Activated naive CD4-positive, alpha-beta T cell treated with Interleukin-2 at 50 U/mL for 16 hours (primary cell): ENCODE data around the gene ICE1.
"Not testable (repeated sequence)": the region's sequence is repeated elsewhere in the genome, so short reads cannot be mapped to it uniquely, and the experiment has no call there.

Experiments
- DNase-seq: peaks from one replicate; pipeline ENCODE4 v3.0.0-alpha.2; 2020

The ICE1 gene

DNA sequence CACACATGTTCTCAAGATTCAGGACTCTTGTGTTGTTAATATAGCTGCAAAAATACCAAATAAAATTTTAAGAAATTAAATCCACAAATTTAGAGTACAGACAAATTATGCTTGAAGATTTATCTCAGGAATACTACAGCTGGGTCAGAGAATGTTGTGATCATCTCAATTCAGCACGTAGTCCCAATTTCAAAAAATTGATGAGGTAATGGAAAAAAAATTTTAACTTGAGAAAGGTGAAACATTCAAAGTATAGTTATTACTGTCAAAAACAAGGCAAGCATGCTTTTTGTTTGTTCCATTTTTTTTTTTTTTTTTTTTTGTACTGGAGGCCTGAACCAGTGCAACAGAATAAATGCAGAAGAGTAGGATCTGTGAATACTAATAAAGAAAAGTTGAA lies 29.4 kb downstream of the ICE1 start:
- DNase-seq = no peak

DNA sequence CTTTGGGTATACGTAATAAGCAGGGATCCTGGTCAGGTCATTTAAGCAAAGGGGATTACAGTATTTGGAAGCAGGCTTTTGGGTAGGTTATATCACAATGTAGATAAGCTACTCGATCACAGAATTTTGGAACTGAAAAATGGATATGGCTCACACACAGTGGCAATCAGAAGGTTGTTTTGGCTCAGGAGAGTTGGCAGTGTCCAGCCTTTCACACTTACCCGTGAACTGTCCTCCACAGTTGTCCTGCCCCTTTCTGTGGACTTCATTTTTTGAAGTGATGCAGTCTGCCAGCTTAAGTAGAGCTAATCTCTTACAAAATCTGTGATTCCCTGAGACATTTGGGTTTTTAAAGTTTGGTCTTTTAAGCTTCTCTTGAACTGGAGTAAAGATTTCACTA lies 30.7 kb downstream of the ICE1 start:
- no peak for DNase-seq

DNA sequence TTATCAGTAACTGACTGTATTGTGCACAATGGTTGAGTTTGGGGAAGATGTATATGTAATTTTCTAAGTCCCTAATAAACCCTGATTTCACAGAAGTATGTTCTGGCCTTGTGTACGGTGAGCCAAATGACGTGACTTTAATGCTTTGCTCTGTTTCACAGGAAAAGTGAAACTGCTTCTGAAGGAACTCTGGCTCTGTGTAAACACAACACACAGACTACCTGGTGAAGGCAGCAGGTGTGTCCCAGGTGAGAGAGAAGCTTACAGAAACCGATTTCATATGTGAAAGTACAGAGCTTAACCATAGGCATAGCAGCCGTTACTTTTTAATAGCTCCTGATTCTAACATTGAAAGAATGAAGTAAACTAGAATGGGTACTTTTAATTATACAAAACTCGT lies 31.9 kb downstream of the ICE1 start:
- no peak for DNase-seq

DNA sequence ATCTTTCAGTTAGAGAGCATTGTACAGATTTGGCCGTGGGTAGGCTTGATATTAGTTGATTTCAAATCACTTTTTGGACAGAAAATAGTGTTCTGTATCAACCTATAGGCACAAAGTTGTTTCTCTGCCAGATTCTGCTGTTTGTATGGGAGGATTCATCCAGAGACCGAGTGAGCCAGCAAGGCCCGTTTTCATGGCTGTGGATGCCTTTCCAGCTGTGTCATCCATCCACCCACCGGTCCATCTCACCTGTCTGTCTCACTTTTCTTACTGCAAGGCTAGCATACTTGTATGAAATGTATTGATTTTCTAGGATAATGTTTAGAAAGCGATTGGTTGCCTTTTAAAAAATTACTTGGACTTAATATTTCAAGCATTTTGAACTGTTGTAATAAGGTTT lies 34.4 kb downstream of the ICE1 start:
- DNase-seq = no peak

DNA sequence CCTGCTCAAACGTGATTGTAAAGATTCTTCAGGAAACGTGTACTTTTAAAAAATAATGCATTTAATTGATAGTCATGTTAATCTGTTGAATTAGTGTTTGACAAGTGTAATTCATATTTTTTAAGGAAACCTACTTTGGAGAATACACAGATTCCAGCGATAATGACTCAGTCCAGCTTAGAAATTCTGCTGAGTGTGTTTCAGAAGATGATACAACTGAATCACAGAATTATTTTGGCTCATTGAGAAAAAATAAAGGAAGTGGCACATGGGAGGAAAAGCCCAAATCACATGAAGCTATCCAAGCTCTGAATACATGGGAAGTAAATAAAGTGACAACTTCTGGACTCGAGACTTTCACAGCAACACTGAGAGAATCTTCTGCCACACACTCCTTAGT lies 37.8 kb downstream of the ICE1 start:
- DNase-seq = no peak

DNA sequence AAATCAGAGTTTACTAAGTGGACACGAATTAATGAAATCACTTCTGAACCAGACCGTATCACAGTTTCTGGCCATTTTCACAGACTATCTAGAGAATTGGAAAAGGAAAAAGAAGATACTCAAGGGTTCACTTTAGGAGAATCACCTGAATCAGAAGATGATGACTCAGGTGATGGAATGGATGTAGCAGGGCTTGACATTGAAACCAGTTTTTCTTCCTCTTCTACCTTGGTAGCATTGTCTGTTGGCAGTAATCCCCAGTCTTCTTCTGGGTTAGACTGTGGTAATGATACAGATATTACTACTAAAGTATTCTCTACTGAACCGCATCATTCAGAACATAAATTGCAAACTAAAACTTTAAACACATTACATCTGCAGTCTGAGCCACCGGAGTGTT lies 38.5 kb downstream of the ICE1 start:
- DNase-seq = no peak

DNA sequence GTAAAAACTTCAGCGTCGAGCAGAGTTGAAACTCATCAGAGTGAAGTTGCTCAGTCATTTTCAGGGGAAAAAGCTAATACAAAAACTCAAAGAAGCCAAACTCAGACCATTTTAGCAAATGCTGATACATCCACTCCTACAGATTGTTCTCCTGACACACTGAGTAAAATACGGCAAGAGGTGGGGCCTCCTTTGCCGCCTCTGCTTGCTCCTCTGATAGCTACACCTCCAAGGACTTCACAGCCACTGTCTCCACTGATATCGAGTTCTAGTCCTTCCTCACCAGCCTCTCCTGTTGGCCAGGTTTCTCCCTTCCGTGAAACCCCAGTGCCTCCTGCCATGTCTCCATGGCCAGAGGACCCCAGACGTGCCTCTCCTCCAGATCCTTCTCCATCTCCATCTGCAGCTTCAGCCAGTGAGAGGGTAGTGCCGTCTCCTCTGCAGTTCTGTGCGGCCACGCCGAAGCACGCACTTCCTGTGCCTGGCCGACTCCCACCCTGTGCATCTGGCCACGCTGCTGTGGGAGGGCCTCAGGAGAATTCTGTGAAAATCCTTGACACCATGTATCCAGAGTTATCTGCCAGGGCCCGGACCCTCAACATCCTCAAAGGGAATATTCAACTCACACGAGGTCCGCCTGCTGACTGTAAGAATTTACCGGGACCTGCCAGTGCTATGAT lies 41.7 kb downstream of the ICE1 start:
- DNase-seq = no peak

DNA sequence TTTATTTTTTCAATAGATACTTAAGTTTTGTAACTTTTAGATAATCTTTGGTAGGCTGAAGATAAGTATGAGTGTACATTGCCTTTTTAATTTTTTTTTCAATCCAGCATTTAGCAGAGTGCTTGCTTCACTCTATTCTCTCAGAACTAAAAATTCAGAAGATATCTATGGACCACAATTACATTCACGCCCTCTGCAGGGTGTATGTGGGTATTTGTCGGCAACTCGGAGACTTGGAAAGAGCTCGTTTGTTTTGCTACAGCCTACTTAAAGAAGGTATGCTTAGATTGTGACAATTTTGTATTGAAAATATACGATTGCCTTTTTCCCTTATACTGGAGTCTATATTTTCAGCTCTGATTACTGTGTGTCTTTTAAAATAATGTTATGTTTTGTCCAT lies 43.8 kb downstream of the ICE1 start:
- DNase-seq = no peak

DNA sequence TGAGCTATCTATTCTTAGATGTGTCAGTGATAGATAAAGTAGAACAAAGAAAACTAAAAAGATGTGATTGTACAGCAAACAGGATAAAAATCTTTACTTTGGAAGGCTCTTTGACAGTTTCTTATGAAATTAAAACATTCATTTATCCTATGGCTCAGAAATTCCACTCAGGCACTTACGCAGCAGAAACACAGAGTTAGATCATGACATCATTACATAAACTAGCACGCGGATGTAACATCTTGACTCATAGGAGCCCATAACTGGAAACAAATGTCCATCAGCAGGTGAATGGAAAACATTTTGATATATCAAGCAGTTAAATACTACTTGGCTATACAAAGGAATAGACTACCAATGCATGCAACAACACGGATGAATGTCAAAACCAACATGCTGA lies 45.3 kb downstream of the ICE1 start:
- DNase-seq = no peak

DNA sequence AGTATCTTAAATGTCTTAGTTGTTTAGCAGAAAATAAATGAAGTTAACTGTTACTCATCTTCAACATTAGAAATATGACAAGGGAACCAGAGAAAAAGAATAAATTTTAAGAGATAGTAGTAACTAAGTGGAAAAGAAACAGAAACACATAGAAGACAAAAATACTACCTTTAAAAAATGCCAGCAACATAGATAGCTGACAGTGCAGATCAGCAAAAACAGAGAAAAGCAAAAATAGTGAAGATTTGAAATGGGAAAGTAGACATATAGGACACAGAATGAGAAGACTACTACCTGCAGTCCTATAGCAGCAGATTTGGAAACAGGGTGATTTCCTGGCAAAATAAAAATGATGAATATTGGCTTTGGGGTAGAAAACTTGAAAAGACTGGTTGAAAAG lies 48.5 kb downstream of the ICE1 start:
- no peak for DNase-seq

DNA sequence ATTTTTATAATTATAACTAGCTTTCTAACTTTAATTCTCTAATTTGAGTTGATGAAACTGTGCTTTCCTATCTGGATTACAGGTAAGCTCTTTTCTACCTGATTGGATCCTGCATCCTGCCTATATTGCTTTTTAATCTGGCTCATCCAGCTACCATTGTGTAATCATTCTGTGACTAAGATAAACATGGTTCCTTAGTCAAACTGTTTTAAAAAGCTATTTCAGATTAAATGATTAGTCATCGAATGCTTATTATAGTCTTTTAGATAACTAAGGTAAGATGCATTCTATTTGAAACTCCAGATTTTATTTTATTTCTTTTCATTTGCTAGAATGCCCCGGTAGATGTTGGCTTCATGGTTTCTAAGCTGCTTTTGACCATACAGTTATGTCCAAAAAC lies 50.7 kb downstream of the ICE1 start:
- no peak for DNase-seq

DNA sequence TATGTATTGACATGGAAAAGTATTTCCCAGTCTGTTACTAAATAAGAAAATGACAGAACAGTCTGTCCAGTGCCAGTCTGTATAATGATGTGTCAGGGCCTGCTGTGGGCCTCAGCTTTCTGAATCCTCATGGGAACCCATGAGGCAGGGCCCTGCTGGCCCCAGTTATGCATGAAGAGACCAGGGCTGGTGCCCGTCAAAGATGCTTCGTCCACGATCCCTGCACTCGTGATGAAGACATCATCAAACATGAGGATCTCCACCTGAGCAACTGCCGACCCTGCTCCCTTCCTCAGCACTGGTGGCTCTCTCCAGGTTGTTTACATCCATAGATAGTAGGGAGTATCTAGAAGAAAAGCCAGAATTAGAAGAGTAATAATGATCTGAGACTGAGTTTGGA lies 52.5 kb downstream of the ICE1 start:
- no peak for DNase-seq

DNA sequence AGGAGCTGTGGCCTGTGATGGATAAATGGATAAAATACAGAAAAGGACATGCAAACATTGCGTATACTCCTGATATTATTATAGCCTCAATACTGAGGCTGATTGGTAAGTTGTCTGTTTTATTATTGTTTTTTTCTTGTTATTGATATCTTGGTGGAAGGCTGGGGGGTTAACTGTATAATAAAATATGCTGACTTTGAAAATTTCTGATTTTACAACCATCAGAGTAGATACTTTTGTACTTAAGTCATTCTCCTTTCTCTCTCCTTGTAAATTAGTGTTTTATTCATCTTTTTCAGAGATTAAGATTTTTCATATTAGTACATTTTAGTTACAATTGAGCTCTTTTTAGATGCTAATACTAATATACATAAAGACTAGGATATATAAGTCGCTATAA lies 53.5 kb downstream of the ICE1 start:
- DNase-seq = no peak

DNA sequence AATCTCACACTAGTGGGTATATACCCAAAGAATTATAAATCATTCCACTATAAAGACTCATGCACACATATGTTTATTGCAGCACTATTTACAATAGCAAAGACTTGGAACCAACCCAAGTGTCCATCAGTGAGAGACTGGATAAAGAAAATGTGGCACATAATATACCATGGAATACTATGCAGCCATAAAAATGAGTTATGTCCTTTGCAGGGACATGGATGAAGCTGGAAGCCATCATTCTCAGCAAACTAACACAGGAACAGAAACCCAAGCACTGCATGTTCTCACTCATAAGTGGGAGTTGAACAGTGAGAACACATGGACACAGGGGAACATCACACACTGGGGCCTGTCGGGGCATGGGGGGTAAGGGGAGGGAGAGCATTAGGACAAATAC lies 57.1 kb downstream of the ICE1 start:
- not testable (repeated sequence) for DNase-seq

DNA sequence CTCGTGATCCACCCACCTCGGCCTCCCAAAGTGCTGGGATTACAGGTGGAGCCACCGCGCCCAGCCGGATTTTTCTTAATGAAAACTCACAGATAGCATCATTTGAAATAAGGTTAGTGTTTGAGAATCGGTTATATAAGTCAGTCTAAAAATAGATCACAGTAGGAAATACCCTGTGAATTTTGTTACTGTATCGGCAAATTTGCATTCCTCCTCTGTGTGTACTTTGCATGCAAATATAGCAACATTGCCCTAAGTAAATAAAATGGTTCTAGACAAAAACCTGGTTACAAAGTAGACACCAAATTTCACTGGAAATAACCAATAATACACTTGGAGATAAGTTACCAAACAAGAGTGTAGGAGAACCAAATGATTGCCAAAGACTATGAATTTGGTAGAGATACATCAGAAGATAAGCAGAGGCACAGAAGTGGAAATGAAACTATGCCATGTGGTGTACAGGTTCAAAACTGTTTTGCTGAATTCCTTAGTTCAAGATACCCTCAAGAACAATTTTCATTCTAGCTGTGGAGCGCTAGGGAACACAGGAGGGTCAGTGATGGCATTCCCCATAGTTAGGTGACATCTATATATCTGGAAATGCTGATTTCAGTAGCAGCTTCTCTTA lies 58.1 kb downstream of the ICE1 start:
- DNase-seq = no peak

DNA sequence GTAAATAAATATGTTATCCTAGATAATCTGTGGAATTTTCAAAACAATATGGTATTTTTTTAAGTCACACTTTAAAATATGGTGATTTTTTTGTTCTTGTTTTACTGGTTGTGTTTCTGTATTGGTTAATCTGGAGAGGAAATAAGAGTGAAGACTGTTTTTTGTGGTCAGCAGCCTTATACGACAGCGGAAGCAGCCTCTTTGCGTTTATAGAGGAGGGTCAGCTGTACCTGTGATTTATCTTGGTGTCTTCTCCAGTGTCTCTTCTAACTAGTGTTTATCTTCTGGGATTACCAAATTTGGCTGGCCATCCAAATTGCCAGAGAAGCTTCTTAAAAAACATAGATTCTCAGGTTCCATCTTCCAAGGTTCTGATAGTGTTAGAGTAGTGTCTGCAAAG lies 58.7 kb downstream of the ICE1 start:
- DNase-seq = no peak

DNA sequence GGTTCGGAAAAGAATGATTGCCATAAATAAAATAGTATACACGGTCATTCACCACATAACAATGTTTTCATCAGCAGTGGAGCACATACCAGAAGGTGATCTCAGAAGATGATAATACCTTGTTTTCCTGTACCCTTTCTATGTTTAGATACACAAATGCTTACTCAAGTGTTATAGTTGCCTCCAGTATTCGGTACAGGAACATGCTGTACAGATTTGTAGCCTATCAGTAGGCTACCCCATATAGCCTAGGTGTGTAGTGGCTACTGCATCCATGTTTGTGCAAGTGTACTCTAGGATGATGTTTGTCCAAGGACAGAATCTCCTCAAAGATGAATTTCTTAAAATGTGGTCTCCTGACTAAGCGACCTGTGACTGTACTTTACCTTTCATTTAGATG lies 59.2 kb downstream of the ICE1 start:
- DNase-seq = no peak

DNA sequence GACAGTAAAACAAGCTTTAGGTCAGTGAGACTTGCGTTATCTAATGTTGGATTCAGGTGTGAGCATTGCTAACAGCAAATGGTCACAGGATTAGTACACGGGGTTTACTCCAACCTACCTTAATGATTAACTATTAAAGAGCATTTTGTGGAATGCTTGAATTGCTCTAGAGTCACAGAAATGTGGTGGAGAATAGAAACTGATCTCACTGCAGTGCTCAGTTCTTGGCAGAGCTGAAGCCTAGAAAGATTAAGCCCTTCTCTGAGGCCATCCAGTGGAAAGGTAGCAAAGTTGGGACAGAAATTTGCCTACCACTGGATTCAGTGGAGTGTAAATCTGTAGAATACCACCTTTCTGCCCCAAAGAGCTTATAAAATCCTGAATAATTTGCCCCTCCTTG lies 60.9 kb downstream of the ICE1 start:
- no peak for DNase-seq

DNA sequence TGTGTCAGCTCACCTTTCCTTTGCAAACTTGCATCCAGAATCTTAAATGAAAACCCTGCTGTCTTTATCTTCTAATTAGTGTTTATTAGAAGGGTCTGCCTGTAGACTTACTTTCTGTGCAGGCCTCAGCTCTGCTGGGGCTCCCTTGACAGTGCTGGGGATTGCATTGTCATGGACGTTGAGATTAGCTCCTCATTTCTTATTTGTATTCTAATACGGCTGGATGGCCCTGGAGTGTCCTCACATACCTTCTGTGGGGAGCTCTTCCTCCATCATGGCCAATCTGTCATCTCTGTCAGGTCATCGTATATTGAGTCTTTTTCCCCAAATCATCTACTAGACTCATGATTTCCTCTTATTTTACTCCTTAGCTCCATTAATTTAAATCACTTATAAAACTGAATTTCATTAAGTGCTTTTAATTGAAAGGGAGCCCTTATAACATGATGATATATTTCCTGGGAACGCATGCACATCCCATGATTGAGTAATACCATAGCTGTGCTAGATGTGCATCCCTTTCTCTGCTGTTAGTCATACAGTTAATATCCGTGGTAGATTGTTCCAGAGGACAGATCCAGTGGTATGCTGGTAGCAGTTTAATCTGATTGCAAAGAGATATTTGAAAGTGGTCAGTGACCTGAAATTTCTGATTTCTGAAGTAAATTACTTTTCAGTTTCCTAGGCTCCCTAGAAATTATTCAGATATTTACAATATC lies 61.6 kb downstream of the ICE1 start:
- DNase-seq = no peak

DNA sequence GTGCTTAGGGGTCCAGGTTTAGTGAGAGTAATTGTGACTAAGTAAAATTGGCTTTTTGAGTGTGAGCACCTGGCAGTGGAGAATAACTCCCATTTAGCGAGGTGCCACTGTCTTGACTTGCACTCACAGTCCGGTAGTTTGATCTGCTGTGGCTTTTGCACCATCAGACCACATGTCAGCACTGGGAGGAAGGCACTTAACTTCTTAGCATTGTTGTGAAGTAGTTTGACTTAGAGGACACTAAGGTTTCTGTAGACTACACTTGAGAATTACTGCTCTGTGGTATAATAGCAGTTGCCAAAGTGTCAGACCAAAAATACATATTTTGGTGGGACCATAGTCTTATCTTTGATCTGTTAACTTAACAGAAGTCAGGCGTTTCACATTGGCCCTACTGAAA lies 63.6 kb downstream of the ICE1 start:
- DNase-seq = no peak

DNA sequence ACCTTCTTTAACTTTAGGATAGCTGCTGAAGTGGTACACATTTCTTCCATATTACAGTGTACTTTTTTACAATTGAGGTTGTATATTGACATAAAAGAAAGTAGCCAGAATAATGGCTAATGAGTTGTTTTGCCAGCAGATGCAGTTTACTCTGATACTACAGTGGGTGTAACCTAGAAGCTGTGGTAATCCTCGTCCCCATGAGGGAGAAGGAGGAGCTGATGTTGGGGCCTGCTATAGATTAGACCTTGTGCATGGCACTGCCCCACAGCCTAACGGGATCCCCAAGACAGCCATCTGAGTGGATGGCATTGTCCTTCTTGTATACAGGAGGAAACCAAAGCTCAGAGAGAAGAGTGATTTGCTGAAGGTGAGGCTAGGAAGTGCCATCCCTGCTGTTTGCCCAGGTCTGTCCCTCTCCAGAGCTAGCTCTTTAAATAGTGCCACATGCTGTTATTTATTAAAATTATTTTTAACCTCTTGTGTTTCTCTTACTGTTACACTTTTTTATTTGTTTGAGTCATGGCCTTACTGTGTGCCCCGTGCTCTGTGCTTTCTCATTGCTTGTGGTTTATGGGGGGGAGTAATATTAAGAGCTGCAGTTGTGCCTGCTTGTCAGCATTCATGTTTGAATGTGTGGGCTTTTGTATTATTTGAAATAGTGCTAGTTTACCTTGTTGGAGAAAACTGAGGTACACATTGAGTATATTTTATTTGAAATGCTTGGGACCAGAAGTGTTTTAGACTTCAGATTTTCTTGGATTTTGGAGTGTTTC lies 65.3 kb downstream of the ICE1 start:
- no peak for DNase-seq

DNA sequence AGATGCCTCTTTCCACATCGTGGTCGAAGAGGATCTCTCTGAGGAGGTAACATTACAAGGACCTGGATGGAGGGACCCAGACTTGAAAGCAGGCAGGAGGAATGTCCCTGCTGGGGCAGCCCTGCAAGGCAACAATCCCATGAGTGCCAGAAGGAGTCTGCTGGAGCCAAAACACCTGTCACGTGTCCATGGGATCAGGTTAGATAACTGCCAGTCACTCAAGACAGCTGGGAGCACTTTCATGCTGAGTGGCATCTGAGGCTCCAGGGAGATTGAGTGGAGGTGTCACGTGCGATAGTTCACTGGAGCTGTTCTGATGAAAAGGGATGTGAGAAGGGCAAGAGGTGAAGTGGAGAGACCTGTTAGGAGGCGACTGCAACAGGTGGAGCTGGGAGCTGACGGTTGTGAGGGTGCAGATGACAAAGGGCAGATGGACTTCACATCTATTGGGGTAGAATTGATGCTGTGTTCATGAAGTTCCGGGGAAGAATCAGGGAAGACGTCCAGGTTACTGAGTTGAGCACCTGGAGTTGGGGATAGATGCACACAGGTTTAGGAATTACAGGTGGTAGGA lies 68.4 kb downstream of the ICE1 start:
- DNase-seq = no peak
